Measurements from ENCODE around the gene ITPA.

Gene ITPA

GRCh38 chr20:3262566-3262965, 53.3 kb downstream of the ITPA start:
- H3K27me3 ChIP-seq (ENCODE audit: insufficient read depth, low read length), result no peaks in the 10 kb centered on the region
- peaks cover 46% of the 10 kb centered on the region for H3K36me3 ChIP-seq (ENCODE audit: insufficient read depth, low read length)
- H3K4me1 ChIP-seq (ENCODE audit: insufficient read depth, low read length), result no peaks in the 10 kb centered on the region
- no peak overlapping the region for H2AFZ ChIP-seq (ENCODE audit: low read depth, low read length)
- H3K9me3 ChIP-seq (ENCODE audit: low read length), result peaks cover 3% of the 10 kb centered on the region
- H3K4me3 ChIP-seq (ENCODE audit: low read length), result no peak overlapping the region

GRCh38 chr20:3270051-3270450, 60.8 kb downstream of the ITPA start:
- Histone ChIP-seq H3K9me3 (ENCODE audit: low read length) (no peaks in the 10 kb centered on the region), H3K36me3 (ENCODE audit: insufficient read depth, low read length) (peaks cover 31% of the 10 kb centered on the region), H3K4me3 (ENCODE audit: low read length) (no peak overlapping the region), H2AFZ (ENCODE audit: low read depth, low read length) (no peak overlapping the region), H3K27me3 (ENCODE audit: insufficient read depth, low read length) (no peaks in the 10 kb centered on the region), H3K4me1 (ENCODE audit: insufficient read depth, low read length) (no peaks in the 10 kb centered on the region)

GRCh38 chr20:3273371-3273770, 64.1 kb downstream of the ITPA start:
- Histone ChIP-seq H3K36me3 (ENCODE audit: insufficient read depth, low read length) (peaks cover 53% of the 10 kb centered on the region), H3K4me3 (ENCODE audit: low read length) (no peak overlapping the region), H2AFZ (ENCODE audit: low read depth, low read length) (no peak overlapping the region)

More at GRCh38 chr20:3273371-3273770, 64.1 kb downstream of the ITPA start:
- Histone ChIP-seq H3K9me3 (ENCODE audit: low read length) (no peaks in the 10 kb centered on the region), H3K4me1 (ENCODE audit: insufficient read depth, low read length) (no peaks in the 10 kb centered on the region), H3K27me3 (ENCODE audit: insufficient read depth, low read length) (no peaks in the 10 kb centered on the region)

Data from neuron (in vitro differentiated cells).